RPMI7951 (cell line): ENCODE results near the gene PIGS. TPM values are rescaled to one million over a fixed set of nuclear protein-coding genes. Genes with fewer than 3 reads are reported as not detected.

Experiments used
- DNase-seq: peaks from one replicate; pipeline ENCODE4 v3.0.0-alpha.2; 2012; ENCODE audit warnings: low read depth
- total RNA-seq: library from RNA; depleted of rRNA; stranded (reverse); fragments of >200 nt; shearing (Covaris generic); gene quantifications from 2 replicates; pipeline ENCODE4 v1.2.3, GENCODE V29; 2014

PIGS gene
- total RNA-seq, 1 experiment from 2014 or later = 58.8 TPM

DNA sequence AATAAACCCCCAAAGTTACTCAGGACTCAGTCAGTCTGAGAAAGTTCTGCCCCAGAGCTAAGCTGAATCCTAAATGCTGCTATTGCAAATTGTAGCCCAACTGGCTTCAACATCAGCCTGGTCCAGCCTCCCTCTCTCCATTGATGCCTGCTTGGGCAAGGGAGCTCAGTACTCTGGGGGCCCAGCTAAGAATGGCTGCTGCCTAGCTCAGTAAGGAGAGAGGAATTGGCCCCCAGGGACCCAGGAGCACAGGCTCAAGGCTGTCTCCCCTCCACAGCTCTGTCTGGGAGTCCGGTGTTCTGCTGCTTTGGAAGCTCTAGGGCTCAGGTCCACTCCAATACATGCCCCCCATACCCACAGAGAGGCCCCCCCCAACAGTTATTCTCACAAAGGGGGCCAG, 20.5 kb downstream of the PIGS start:
- no peak for DNase-seq

DNA sequence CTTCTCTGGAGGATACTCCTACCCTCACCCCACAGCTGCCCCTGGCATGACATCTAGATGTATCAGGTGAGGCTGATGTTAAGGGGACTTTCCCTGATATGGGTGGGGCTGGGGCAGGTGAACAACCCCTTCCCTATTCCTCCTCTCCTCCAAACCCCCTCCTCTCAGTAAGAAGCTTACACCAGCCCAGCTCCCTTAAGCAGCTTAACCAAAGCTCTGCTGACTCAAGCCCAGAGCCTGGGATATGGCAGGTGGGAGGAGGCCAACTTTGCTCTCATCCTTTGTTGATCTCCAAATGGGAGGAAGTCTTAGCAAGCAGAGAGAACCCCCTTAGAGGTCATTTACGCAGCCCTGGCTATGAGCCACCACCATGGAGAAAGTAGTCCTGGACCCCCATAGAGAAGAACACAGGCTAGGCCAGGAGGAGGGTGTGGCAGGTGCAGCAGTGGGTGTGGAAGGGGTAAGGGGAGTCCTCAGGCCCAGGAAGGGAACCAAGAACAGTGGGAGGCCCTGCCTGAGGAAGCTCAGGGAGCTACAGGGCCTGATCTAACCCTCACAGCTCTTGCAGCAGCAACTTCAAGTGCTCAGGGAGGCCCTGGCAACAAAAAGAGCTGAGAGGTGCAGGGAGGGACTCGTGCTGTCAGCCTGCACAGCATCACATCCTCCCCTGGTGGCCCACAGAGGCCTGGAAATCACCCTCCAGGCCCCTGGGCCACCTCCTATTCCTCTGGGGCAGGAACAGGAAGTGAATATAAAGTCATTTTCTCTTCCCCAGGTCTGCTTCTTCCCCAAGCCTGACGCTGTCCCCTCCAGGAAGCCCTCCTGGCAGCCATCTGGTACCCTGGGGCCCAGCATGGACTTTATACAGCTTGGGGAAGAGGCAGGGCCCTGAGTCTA, 21.8 kb downstream of the PIGS start:
- DNase-seq = no peak

DNA sequence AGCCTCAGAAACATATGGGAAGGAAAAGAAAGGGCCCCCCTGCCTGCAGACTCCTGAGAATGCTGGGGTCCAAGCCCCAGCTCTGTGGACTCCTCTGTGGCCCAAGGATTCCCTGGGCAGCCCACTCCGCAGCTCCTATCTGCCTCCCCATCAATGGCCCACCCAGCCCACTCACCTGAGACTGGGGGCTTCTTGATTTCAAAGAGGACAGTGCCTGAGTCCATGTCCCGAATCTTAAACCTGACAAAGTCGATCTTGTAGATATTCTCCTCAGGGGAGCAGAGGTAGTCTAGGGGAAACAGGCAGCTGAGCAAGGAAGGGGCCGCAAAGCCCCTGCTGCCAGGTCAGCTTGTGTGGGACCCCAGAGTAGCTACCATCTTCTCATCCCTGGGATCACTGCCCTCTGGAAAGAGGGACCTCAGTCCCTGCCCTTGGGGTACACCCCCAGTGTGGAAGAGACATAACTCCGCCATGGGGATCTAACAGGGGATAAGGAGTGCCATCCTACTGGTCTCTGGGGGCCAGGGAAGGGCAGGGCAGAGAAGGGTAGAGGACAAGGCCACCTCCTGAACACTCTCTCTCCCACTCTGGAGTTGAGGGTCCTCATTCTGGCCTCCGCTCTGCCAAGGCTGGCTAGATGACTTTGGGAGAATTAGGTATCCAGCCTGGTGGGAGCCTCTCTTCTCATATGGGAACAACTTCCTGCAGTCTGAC, 22.8 kb downstream of the PIGS start:
- DNase-seq = no peak

DNA sequence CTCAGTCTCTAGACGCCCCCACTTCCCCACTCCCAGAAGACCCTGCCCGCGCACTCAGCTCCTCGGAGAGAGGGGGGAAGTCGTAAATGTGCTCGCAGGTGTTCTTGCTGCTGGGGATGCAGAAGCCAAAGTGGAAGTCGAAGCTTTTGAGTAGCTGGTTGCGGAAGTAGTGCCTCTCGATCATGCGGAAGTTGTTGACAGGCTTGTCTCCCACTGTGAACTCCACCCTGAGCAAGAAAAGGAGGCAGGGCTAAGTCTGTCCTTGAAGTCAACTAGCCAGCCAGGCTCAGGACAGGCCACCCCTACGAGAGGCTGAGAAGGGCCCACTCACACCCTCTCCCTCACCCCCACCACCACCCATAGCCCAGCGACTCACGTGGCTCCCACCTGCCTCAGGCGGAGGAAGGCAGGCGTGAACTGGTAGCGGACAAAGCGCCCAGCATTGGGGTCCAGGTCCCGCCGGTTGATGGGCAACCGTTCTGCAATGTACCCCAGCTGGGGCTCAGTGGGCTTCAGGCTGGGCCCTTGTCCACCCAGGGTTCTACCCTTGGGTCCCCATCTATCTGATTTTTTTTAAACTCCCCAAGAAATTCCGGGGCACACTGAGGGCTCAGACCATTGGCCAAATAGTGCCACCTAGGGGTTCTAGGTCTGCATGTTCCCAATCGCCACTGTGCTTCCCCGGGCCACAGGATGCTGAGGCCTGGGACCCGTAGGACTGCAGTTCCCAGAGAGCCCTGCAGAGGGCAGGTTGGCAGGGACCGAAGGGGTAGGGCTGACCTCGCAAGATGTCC, 23.5 kb downstream of the PIGS start:
- peak; percentile 57 for DNase-seq

DNA sequence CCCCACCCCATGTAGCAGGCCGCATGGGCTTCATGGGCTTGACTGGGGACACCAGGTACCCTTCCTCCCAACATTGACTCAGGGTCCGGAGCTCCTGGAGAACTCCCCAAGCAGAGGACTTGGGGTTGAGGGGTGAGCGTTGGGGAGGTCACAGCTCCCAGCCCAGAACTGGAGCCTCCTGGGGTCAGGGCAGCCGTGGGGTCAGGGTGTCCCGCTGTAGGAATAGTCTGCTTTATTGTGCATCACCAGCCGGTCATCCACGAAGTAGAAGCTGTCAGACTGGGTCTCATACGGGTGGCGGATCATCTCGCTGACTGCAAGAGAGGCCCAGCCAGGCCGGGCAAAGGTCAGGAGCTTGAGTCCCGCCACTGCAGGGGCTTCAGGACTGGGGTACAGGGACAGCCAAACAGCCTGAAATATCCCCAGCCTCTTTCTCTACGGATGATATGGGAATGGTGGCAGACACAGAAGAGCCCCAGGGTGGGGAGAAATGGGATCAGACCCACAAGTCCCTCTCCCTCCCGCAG, 24.2 kb downstream of the PIGS start:
- no peak for DNase-seq

DNA sequence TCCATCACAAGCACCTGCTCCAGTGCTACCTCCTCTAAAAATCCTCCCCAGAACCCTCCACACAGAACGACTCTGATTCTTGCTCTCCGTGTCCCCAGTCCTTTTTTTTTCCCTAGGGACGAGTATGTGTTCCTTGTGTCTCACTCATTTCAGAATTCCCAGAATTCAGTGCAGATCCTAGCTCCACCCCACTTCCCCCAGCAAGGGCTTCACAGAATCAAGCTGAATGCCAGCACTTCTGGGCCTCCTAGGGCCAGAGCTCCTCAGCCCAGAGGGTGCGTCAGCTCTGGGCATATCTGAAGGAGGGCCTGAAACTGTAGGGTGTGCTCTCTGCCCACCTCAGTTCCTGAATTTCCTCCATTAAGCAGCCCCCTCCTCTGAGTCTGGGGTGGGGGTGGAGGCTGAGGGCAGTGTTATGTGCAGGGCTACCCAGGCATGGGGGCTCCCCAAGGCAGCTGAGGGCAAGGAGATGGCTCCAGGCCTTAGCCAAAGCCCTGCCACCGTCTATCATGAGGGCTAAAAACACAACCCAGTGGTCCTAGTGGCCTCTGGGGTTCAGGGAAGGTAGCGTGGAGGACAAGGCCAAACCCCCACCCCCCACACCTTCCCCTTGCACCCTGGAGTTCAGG, 25.4 kb downstream of the PIGS start:
- DNase-seq = no peak

DNA sequence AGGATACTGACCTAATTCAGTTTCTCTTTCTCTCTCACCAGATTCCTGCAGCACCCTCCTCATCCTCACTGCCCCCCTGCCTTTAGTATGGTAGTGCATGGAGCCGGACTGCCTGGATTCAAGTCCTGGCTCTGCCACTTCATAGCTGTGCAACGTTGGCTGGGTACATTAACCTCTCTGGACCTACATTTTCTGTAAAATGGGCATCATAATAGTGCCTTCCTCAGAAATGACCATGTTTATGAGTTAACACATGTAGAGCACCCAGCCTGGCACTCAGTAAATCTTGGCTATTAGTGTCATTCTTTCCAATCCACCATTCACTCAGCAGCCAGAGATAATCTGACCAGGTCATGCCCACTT, 26.2 kb downstream of the PIGS start:
- no peak for DNase-seq

DNA sequence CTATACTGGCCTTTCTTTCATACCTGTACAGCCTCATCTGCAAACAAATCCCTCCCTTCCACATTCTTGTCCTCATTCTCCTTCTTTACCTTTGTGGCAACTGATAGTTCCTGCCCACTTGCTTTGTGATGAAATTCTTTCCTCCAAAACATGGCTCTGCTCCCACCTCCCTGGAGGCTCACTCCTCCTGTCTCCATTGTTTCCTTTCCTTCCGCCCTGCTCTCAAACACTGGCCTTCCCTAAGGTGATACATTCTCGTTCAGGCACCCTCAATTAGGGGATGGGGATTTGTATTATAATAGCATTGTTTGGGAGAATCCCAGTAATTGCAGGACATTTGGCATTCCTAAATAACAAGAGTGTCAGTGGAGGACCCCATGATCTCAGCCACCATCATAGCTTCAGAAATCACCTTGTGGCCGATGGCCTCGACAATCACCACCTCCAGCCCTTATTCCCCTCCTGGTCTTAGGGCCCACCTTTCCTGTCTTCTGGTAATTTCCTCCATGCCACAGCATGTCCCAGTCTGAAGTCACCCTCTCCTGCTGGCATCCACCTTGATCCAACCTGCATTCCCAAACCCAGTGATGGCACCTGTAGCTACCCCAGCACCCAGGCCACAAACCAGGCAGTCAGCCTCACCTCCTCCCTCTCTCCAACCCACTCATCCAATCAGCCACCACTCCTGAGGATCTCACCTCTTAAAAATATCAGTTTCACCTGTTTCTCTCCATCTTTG, 26.8 kb downstream of the PIGS start:
- DNase-seq = no peak

DNA sequence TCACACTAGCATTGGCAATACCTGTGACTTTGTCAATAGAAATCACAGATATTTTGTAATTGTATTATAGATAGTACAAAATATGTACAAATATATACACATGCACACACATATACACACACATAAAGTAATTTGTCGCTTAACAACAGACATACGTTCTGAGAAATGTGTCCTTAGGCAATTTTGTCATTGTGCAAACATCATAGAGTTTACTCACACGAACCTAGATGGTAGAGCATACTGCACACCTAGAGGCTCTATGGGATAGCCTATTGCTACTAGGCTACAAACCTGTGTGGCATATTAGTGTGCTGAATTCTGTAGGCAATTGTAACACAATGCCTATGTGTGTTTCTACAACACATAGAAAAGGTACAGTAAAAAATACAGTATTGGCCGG, 29.9 kb downstream of the PIGS start:
- no peak for DNase-seq

DNA sequence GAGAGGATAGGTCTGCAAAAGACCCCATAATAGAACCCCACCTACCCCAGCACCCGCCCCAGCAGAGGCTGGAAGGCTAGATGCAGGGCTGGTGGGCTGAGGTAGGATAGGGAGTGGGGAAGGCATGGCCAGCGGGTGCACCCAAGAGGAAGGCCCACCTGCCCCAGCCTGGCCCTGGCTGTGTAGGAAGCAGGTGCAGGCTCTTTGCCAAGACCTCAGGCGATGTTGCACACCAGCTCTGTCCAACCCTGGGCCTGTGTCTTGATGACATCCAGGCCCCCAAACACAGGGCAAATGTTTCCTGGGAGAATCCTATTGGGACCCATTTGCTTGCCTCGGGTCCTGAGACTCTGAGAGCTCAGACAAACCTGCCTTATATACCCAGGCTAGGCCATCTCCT, 31.1 kb downstream of the PIGS start:
- no peak for DNase-seq

DNA sequence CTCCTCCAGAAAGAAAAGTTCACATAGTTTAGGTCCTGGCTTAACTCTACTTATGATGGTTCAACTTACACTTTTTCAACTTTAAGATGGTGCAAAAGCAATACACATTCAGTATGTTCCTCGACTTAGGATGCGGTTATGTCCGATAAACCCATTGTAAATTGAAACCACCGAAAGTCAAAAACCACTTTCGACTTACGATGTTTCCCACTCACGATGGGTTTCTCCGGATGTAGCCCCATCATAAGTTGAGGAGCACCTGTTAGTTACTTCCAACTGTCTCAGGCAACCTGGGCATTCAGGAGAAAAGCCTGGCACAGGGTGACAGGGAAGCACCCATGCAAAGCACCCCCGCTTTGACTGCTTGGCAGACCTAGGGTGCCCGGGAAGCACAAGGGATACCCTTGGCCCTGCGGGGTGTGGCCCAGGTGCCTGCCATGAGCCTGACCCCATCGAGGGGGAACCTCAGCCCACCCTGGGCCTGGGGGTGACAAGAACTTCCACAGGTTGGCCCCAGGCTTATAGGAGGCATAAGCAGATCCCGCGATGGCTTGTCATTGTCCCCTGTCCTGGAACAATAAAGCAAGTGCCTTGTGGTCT, 32.9 kb downstream of the PIGS start:
- DNase-seq = no peak

DNA sequence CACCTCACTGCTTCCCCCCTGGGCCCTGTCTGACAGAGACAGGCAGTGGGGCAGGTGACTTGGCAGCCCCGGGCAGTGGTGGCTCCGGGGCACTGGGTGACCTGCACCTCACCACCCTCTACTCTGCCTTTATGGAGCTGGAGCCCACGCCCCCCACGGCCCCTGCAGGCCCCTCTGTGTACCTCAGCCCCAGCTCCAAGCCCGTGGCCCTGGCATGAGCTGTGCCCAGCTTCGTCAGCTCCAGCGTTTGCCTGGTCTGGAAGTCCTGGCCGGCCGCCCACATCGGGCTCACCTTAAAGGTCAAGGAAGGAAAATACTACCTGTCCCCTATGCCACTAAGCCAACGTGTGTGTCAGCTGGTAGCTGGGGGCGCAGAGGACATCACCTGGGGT, 34.1 kb downstream of the PIGS start:
- no peak for DNase-seq

DNA sequence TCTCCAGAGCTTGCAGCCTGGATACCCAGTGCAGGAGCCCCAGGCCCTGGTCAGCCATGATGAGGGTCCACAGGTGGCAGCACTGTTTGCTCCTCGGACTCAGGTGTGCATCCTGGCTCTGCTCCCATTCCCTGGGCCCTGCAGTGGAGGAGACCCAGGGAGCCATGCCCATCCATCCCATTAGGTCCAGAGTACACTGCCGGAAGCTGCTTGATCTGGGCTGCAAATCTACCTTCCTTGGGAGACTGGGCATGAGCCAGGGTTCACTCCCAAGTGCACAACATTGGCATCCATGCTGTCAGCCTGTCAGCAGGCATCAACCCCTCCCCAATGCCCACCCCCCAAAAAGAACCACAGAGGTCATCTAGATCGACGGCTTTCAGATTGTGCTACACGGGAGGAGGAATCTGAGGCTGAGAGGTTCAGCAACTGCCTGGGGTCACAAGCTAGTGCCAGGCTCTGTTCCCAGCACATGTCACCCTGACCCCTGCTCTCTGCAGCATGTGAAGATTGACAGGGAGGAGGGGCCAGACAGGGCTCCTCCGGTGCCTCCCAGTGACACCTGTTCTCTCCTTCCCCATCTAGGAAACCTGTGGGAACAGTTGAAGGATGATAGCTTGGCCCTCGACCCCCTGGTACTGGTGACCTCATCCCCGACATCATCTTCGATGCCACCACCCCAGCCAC, 34.6 kb downstream of the PIGS start:
- no peak for DNase-seq

DNA sequence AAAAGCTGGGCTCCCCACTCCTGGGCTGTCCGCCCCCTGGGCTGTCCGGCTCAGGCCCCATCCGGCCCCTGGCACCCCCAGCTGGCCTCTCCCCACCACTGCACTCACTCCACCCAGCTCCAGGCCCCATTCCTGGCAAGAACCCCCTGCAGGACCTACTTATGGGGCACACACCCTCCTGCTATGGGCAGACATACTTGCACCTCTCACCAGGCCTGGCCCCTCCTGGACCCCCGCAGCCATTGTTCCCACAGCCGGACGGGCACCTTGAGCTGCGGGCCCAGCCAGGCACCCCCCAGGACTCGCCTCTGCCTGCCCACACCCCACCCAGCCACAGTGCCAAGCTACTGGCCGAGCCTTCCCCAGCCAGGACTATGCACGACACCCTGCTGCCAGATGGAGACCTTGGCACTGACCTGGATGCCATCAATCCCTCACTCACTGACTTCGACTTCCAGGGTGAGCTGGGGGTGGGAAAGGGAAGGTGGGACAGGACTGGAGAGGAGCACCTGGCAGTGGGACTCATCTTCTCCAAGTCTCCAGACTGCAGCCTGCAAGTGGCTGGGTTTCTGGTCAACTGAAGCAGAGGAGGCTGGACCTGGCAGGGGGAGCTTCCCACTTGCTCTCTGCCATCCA, 36.5 kb downstream of the PIGS start:
- DNase-seq = no peak

DNA sequence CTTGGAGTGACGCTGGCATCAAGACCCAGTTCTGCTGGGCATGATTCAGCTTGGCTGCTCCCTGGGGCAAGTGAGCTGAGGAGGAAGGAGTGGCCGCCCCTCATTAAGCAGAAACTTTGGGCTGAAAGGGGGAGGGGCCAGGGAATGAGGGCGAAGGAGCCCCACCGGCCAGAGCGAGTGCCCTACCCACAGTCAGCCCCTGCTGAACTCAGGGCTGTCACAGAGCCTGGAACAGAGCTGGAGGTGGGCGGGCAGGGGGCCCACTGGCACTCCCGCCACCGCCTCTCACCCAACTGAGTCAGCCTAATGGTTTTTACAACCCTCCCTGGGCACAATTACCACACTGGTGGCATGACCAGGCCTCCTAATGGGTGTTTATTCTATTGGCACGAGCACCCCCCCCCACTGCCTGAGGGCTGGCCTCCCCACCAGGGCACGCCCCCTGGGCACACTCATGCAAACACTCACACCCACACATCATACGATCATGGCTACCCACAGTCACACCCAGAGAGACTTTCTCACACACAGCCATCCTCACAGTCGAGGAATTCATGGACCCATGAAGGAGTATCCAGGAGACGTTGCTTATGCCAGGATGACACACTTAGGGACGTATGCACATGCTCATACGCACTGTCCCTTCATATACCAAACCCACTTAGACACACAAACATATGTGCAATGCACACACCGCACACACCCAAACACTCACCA, 38.1 kb downstream of the PIGS start:
- DNase-seq = peak; percentile 28

DNA sequence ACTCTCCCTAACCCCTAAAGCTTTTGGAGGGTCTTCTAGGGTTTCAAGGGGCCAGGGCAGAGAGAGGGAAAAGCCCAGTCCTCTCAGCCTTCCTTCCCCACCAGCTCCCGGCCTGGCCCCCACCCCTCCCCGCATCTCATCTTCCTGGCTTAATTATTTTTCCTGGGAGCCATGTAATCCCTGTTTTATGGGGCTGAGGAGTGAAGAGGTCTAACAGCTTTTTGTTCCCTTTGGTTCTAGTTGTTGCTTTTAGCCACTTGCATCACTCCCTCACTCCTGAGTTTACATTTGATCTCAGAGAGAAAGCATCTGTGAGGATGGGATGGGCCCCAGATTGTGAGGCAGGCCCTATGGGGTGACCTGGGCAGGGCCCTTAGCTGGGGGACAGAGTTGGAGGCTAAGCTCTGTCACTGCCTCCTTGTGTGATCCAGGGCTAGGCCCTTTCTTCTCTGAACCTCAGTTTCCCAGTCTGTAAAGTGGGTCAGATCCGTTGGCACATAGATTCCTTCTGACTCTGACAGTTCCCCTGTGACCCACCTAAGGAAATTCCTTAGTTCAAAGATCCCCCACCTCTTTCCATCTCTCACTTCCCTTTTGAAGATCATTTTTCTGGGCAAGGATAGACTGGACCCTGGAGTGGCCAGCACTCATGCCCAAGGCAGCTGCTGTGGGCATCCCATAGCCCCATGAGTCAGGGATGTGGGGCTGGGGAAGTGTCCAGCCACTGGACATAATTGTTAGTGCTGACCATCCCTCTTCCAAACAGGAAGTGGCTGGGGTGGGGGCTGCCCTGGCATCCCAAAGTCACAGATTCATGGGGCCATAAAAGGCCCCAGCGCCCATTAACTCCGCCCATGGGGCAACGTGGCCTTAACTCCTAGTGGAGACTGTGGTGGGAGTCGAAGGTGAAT, 39.0 kb downstream of the PIGS start:
- no peak for DNase-seq

DNA sequence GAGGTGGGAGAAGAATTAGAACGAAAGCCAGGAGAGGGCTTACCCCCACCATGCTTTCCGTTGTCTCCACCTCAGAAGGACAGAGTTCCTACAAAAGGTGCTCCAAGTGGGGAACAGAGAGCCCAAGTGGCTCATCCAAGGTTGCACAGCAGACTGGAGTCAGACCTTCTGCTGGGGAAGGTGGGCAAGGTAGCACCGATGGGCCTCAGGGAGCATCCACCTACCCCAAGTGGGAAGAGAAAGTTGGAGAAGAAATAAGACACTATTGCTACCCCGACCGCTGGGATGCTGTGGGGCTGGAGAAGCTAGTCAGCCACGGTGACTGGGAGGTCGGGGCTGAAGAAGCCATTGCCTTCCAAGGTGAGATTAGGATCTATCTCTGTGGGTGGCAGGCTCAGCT, 40.4 kb downstream of the PIGS start:
- DNase-seq = no peak

DNA sequence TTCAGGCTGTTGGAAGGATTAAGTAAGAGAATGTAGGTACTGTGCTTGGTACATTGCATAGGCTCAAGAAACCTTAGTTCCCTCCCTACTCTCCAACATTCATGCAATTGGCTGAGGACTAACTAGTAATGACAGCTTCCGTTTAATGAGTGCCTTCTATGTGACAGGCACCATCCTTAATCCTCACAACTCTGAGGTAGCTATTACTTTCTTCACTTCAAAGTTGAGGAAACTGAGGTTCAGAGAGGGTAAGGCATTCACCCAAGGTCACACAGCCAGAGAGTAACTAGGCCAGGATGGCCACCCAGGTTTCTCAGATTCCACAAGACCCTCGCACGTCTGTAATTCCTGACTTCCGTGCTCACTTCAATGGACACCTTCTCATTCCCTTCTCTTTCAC, 41.1 kb downstream of the PIGS start:
- DNase-seq = no peak
